Stimulated activated CD8-positive, alpha-beta memory T cell treated with anti-CD3 and anti-CD28 coated beads, Interleukin-15, amount 100 ng/mL, for 1 hour (primary cell): Measurements from ENCODE around the gene LHFPL5.

Source experiments
- DNase-seq: peaks from one replicate; pipeline ENCODE4 v3.0.0-alpha.2; 2020; ENCODE audit warnings: low read depth

The LHFPL5 gene

GRCh38 chr6:35794536-35795452 is 10.4 kb upstream of the LHFPL5 start:
- DNase-seq, result no peak

GRCh38 chr6:35795453-35796071 is 9.6 kb upstream of the LHFPL5 start:
- no peak for DNase-seq

- DNase-seq, result no peak
Measured at GRCh38 chr6:35796236-35796635, 8.9 kb upstream of the LHFPL5 start.

- DNase-seq, result no peak
Measured at GRCh38 chr6:35797837-35798526, 7.2 kb upstream of the LHFPL5 start.

- no peak for DNase-seq
Measured at GRCh38 chr6:35798706-35799105, 6.4 kb upstream of the LHFPL5 start.

- no peak for DNase-seq
Measured at GRCh38 chr6:35801148-35801547, 4.0 kb upstream of the LHFPL5 start.

- no peak for DNase-seq
Measured at GRCh38 chr6:35808688-35809087, 3.5 kb downstream of the LHFPL5 start.

- DNase-seq, result no peak
Measured at GRCh38 chr6:35809809-35810208, 4.7 kb downstream of the LHFPL5 start.

GRCh38 chr6:35810971-35811698 is 6.0 kb downstream of the LHFPL5 start:
- no peak for DNase-seq

GRCh38 chr6:35811699-35811995 is 6.5 kb downstream of the LHFPL5 start:
- no peak for DNase-seq

GRCh38 chr6:35817515-35817914 is 12.4 kb downstream of the LHFPL5 start:
- DNase-seq, result no peak

- DNase-seq, result no peak
Measured at GRCh38 chr6:35823601-35824000, 18.4 kb downstream of the LHFPL5 start.

- DNase-seq, result no peak
Measured at GRCh38 chr6:35824552-35825192, 19.5 kb downstream of the LHFPL5 start.

- no peak for DNase-seq
Measured at GRCh38 chr6:35829306-35829705, 24.2 kb downstream of the LHFPL5 start.

GRCh38 chr6:35831257-35832007 is 26.3 kb downstream of the LHFPL5 start:
- DNase-seq, result no peak

GRCh38 chr6:35833536-35833935 is 28.4 kb downstream of the LHFPL5 start:
- no peak for DNase-seq

GRCh38 chr6:35839019-35839418 is 33.9 kb downstream of the LHFPL5 start:
- DNase-seq, result no peak

GRCh38 chr6:35842381-35842780 is 37.2 kb downstream of the LHFPL5 start:
- DNase-seq, result no peak

- no peak for DNase-seq
Measured at GRCh38 chr6:35844290-35844689, 39.1 kb downstream of the LHFPL5 start.

GRCh38 chr6:35850208-35850607 is 45.1 kb downstream of the LHFPL5 start:
- DNase-seq, result no peak

- no peak for DNase-seq
Measured at GRCh38 chr6:35852994-35853393, 47.8 kb downstream of the LHFPL5 start.
